ENCODE measurements around the gene SLC25A26. TPM values are rescaled to one million over a fixed set of nuclear protein-coding genes. Genes with fewer than 3 reads are reported as not detected.

The SLC25A26 gene
- total and polyA plus RNA-seq, 9 donors = 17.3 to 32.3 (median 22.6) TPM

GRCh38 chr3:66392966-66393332, 172.1 kb downstream of the SLC25A26 start:
- DNase-seq = no peak
- H3K27ac ChIP-seq = no peak overlapping the region
- no peak overlapping the region for H3K4me3 ChIP-seq
- TF ChIP-seq POLR2A (IDR thresholded peaks at IDR 0.05) (no peak), EP300 (IDR thresholded peaks at IDR 0.05) (no peak), CTCF (IDR thresholded peaks at IDR 0.05) (no peak)
- H3K36me3 ChIP-seq = no peaks in the 10 kb centered on the region
- no peaks in the 10 kb centered on the region for H3K27me3 ChIP-seq
- H3K9me3 ChIP-seq = no peaks in the 10 kb centered on the region
- intact Hi-C loops (cut with DNase I) = no loop called here
- H3K4me1 ChIP-seq (ENCODE audit: insufficient read depth) = peaks cover 21% of the 10 kb centered on the region
- 85 to 90% (median 90%) methylated on average over 2 of the region's 2 CpGs for WGBS, 3 donors

GRCh38 chr3:66393333-66394005, 172.7 kb downstream of the SLC25A26 start:
- Histone ChIP-seq H3K9me3 (no peaks in the 10 kb centered on the region), H3K27ac (no peak overlapping the region), H3K27me3 (no peaks in the 10 kb centered on the region), H3K4me3 (no peak overlapping the region), H3K36me3 (no peaks in the 10 kb centered on the region), H3K4me1 (ENCODE audit: insufficient read depth) (peaks cover 21% of the 10 kb centered on the region)
- 2 to 7% (median 6%) methylated on average over 13 of the region's 13 CpGs for WGBS, 3 donors
- no peak for TF ChIP-seq POLR2A (IDR thresholded peaks at IDR 0.05)
- no peak for TF ChIP-seq EP300 (IDR thresholded peaks at IDR 0.05)
- no peak for TF ChIP-seq CTCF (IDR thresholded peaks at IDR 0.05)
- DNase-seq = no peak
- intact Hi-C loops (cut with DNase I) = no loop called here

- no peaks in the 10 kb centered on the region for H3K27me3 ChIP-seq
- no peak for DNase-seq
- WGBS, 3 donors = 60 to 69% (median 68%) methylated on average over 12 of the region's 12 CpGs
- TF ChIP-seq CTCF (IDR thresholded peaks at IDR 0.05) = no peak
- no peak for TF ChIP-seq POLR2A (IDR thresholded peaks at IDR 0.05)
- TF ChIP-seq EP300 (IDR thresholded peaks at IDR 0.05) = no peak
- H3K27ac ChIP-seq = no peak overlapping the region
- no peak overlapping the region for H3K4me3 ChIP-seq
- H3K36me3 ChIP-seq = no peaks in the 10 kb centered on the region
- intact Hi-C loops (cut with DNase I) = no loop called here
- no peaks in the 10 kb centered on the region for H3K9me3 ChIP-seq
- H3K4me1 ChIP-seq (ENCODE audit: insufficient read depth) = peaks cover 21% of the 10 kb centered on the region
Observed at GRCh38 chr3:66394019-66394752, 173.4 kb downstream of the SLC25A26 start.

GRCh38 chr3:66394753-66395249, 174.0 kb downstream of the SLC25A26 start:
- 40 to 60% (median 46%) methylated on average over 8 of the region's 8 CpGs for WGBS, 3 donors
- no peaks in the 10 kb centered on the region for H3K36me3 ChIP-seq
- no peaks in the 10 kb centered on the region for H3K27me3 ChIP-seq
- no peak overlapping the region for H3K4me3 ChIP-seq
- intact Hi-C loops (cut with DNase I) = no loop called here
- H3K4me1 ChIP-seq (ENCODE audit: insufficient read depth) = peaks cover 21% of the 10 kb centered on the region
- no peak for DNase-seq
- TF ChIP-seq POLR2A (IDR thresholded peaks at IDR 0.05) (no peak), CTCF (IDR thresholded peaks at IDR 0.05) (no peak), EP300 (IDR thresholded peaks at IDR 0.05) (no peak)
- no peak overlapping the region for H3K27ac ChIP-seq
- no peaks in the 10 kb centered on the region for H3K9me3 ChIP-seq
